H9 (cell line): ENCODE measurements around the gene IGF2BP2. TPM values are rescaled to one million over a fixed set of nuclear protein-coding genes. Genes with fewer than 3 reads are reported as not detected.

Experiments
- DNase-seq: peaks from one replicate; pipeline ENCODE4 v3.0.0-alpha.2; 2017
- H2AFZ ChIP-seq: one replicate; pipeline ENCODE4 v1.6.1; 2013; ENCODE audit warnings: mild to moderate bottlenecking, low read length, control low read depth, moderate library complexity
- H2AK5ac ChIP-seq: 2 replicates; pipeline ENCODE4 v1.6.1; 2013; ENCODE audit warnings: low read length, control low read depth, mixed read lengths; ENCODE audit not compliant: insufficient read length
- H2BK120ac ChIP-seq: one replicate; pipeline ENCODE4 v1.6.1; 2013; ENCODE audit warnings: low read depth, mild to moderate bottlenecking, low read length, control low read depth, inconsistent platforms; ENCODE audit not compliant: poor library complexity, severe bottlenecking
- H2BK12ac ChIP-seq: 2 replicates; pipeline ENCODE4 v1.6.1; 2013; ENCODE audit warnings: low read length, control low read depth, mixed read lengths, low read depth; ENCODE audit not compliant: insufficient read length
- H2BK15ac ChIP-seq: 2 replicates; pipeline ENCODE4 v1.6.1; 2013; ENCODE audit warnings: low read depth, low read length, control low read depth
- H2BK20ac ChIP-seq: one replicate; pipeline ENCODE4 v1.6.1; 2013; ENCODE audit warnings: low read depth, mild to moderate bottlenecking, low read length, control low read depth, inconsistent platforms; ENCODE audit not compliant: poor library complexity, severe bottlenecking
- H2BK5ac ChIP-seq: 2 replicates; pipeline ENCODE4 v1.6.1; 2013; ENCODE audit warnings: low read length, control low read depth, mixed read lengths; ENCODE audit not compliant: insufficient read length
- H3K14ac ChIP-seq: 2 replicates; pipeline ENCODE4 v1.6.1; 2013; ENCODE audit warnings: low read length, control low read depth; ENCODE audit not compliant: insufficient read depth
- H3K18ac ChIP-seq: 2 replicates; pipeline ENCODE4 v1.6.1; 2013; ENCODE audit warnings: low read depth, mild to moderate bottlenecking, mixed read lengths, low read length, control low read depth; ENCODE audit not compliant: insufficient read length
- H3K23ac ChIP-seq: 2 replicates; pipeline ENCODE4 v1.6.1; 2013; ENCODE audit warnings: low read length, control low read depth, mixed read lengths, low read depth; ENCODE audit not compliant: insufficient read length
- H3K23me2 ChIP-seq: 2 replicates; pipeline ENCODE4 v1.6.1; 2013; ENCODE audit warnings: low read depth, mild to moderate bottlenecking, mixed read lengths, low read length, control low read depth; ENCODE audit not compliant: insufficient read length, poor library complexity, severe bottlenecking
- H3K27ac ChIP-seq: 2 replicates; pipeline ENCODE4 v1.5.1; 2013; ENCODE audit warnings: low read length, control low read depth, mixed read lengths, low read depth; ENCODE audit not compliant: insufficient read length
- H3K27me3 ChIP-seq: 2 replicates; pipeline ENCODE4 v1.6.1; 2013; ENCODE audit warnings: low read length, control low read depth, inconsistent platforms; ENCODE audit not compliant: insufficient read depth
- H3K4ac ChIP-seq: 2 replicates; pipeline ENCODE4 v1.6.1; 2013; ENCODE audit warnings: low read depth, mild to moderate bottlenecking, control low read depth, inconsistent platforms, low read length, moderate library complexity
- H3K4me1 ChIP-seq: 2 replicates; pipeline ENCODE4 v1.6.1; 2013; ENCODE audit warnings: low read length, control low read depth, inconsistent platforms; ENCODE audit not compliant: insufficient read depth
- H3K4me2 ChIP-seq: 2 replicates; pipeline ENCODE4 v1.6.1; 2013; ENCODE audit warnings: low read length, control low read depth, mixed read lengths; ENCODE audit not compliant: insufficient read length, insufficient read depth
- H3K56ac ChIP-seq: 2 replicates; pipeline ENCODE4 v1.6.1; 2013; ENCODE audit warnings: low read depth, mild to moderate bottlenecking, mixed read lengths, low read length, control low read depth; ENCODE audit not compliant: insufficient read length
- H3K79me1 ChIP-seq: 2 replicates; pipeline ENCODE4 v1.6.1; 2013; ENCODE audit warnings: low read depth, mild to moderate bottlenecking, moderate library complexity, low read length, control low read depth, inconsistent platforms; ENCODE audit not compliant: insufficient read depth, poor library complexity, severe bottlenecking
- H3K79me2 ChIP-seq: 2 replicates; pipeline ENCODE4 v1.6.1; 2013; ENCODE audit warnings: low read length, control low read depth, inconsistent platforms; ENCODE audit not compliant: insufficient read depth
- H3K9ac ChIP-seq: 2 replicates; pipeline ENCODE4 v1.6.1; 2013; ENCODE audit warnings: low read length, control low read depth, mixed read lengths; ENCODE audit not compliant: insufficient read length; ENCODE audit errors: extremely low read depth
- H3K9me3 ChIP-seq: one replicate; pipeline ENCODE4 v1.6.1; 2013; ENCODE audit warnings: low read depth, low read length, inconsistent platforms; ENCODE audit not compliant: control insufficient read depth
- H3T11ph ChIP-seq: one replicate; pipeline ENCODE4 v1.6.1; 2013; ENCODE audit warnings: mild to moderate bottlenecking, low read length, control low read depth, inconsistent platforms
- H4K20me1 ChIP-seq: one replicate; pipeline ENCODE4 v1.6.1; 2013; ENCODE audit not compliant: control insufficient read depth, insufficient read length, insufficient read depth
- H4K5ac ChIP-seq: 2 replicates; pipeline ENCODE4 v1.6.1; 2013; ENCODE audit warnings: low read depth, mild to moderate bottlenecking, mixed read lengths, low read length, control low read depth; ENCODE audit not compliant: insufficient read length
- H4K8ac ChIP-seq: replicated peaks from 2 replicates; pipeline ENCODE4 v1.6.1; 2013; ENCODE audit warnings: low read length, control low read depth, mixed read lengths, low read depth; ENCODE audit not compliant: insufficient read length
- H4K91ac ChIP-seq: 2 replicates; pipeline ENCODE4 v1.6.1; 2013; ENCODE audit warnings: low read depth, mild to moderate bottlenecking, moderate library complexity, mixed read lengths, low read length, control low read depth; ENCODE audit not compliant: insufficient read length
- H3K27ac Mint-ChIP-seq, 3 experiments: 2 replicates in 2 of 3; 3 replicates in 1 of 3; pipeline ENCODE4 v1.8.0; 2020 to 2021; ENCODE audit warnings: mixed read lengths in 3 of 3, mild to moderate bottlenecking in 1 of 3, moderate library complexity in 1 of 3
- H3K27me3 Mint-ChIP-seq: 2 replicates; pipeline ENCODE4 v1.8.0; 2021; ENCODE audit warnings: low read depth, mild to moderate bottlenecking, moderate library complexity, mixed read lengths
- H3K36me3 Mint-ChIP-seq, 3 experiments: 2 replicates in 2 of 3; 3 replicates in 1 of 3; pipeline ENCODE4 v1.8.0; 2020 to 2021; ENCODE audit warnings: low read depth in 3 of 3, mixed read lengths in 3 of 3; ENCODE audit not compliant: insufficient read depth in 1 of 3
- H3K4me1 Mint-ChIP-seq, 2 experiments: 2 replicates each; pipeline ENCODE4 v1.8.0; 2020; ENCODE audit warnings: mixed read lengths in 2 of 2
- H3K4me3 Mint-ChIP-seq, 2 experiments: 2 replicates in 1 of 2; 3 replicates in 1 of 2; pipeline ENCODE4 v1.8.0; 2020 to 2021; ENCODE audit warnings: mild to moderate bottlenecking in 2 of 2, mixed read lengths in 2 of 2, moderate library complexity in 1 of 2
- H3K9me3 Mint-ChIP-seq, 2 experiments: 2 replicates in 1 of 2; 3 replicates in 1 of 2; pipeline ENCODE4 v1.8.0; 2020; ENCODE audit warnings: mild to moderate bottlenecking in 2 of 2, mixed read lengths in 2 of 2, moderate library complexity in 1 of 2
- CTCF ChIP-seq: fragments of 200-600 bp; sonication (generic); conservative IDR thresholded peaks from 3 replicates; pipeline ENCODE4 v1.8.0; 2021; ENCODE audit warnings: antibody characterized with exemption, mild to moderate bottlenecking
- WGBS: extraction: QIAGEN DNeasy Blood & Tissue Kit; methylation state at CpG from one replicate; pipeline ENCODE4 v1.1.7; 2013; ENCODE audit warnings: missing lambda C conversion rate, low lambda C conversion rate, mixed read lengths; ENCODE audit not compliant: insufficient read length; ENCODE audit errors: extremely low coverage; 5-methylcytosine and 5-hydroxymethylcytosine counted together
- total RNA-seq: library from RNA; stranded (reverse); gene quantifications from 2 replicates; pipeline ENCODE4 v1.2.1, GENCODE V29; 2021

The IGF2BP2 gene
- total RNA-seq, 1 experiment from 2014 or later: 130 TPM

GRCh38 chr3:185867650-185868049 is 42.8 kb upstream of the IGF2BP2 start:
- Histone ChIP-seq H3K9ac (no peak overlapping the region), H2BK15ac (no peak overlapping the region), H3K14ac (no peak overlapping the region), H2BK120ac (no peak overlapping the region), H3K79me1 (no peaks in the 10 kb centered on the region), H2AFZ (no peak overlapping the region), H3K4me1 (no peaks in the 10 kb centered on the region), H3K23ac (no peak overlapping the region), H3K4me2 (no peak overlapping the region), H3K79me2 (no peaks in the 10 kb centered on the region), H3K27me3 (no peaks in the 10 kb centered on the region), H3T11ph (no peak overlapping the region), H2BK20ac (no peak overlapping the region), H3K23me2 (no peaks in the 10 kb centered on the region), H3K27ac (no peak overlapping the region), H3K4ac (no peak overlapping the region), H2BK5ac (no peak overlapping the region), H3K9me3 (no peaks in the 10 kb centered on the region), H3K18ac (no peak overlapping the region), H4K91ac (no peak overlapping the region), H3K56ac (no peak overlapping the region), H4K8ac (no peak overlapping the region), H2AK5ac (no peak overlapping the region), H2BK12ac (no peak overlapping the region), H4K20me1 (no peaks in the 10 kb centered on the region), H4K5ac (no peak overlapping the region)
- Mint-ChIP-seq H3K36me3 (no peaks in the 10 kb centered on the region), H3K4me3 (no peak overlapping the region), H3K9me3 (no peaks in the 10 kb centered on the region), H3K27ac (no peak overlapping the region), H3K4me1 (peaks cover 5 to 13% of the 10 kb centered on the region in 2 experiments), H3K27me3 (no peaks in the 10 kb centered on the region)
- no peak for DNase-seq
- no peak for TF ChIP-seq CTCF
- no CpG with 5 or more reads among the region's 2 CpGs for WGBS
